HCT116 (cell line): ENCODE measurements around the gene VWA7. TPM values are rescaled to one million over a fixed set of nuclear protein-coding genes. Genes with fewer than 3 reads are reported as not detected.

Source experiments
- ATAC-seq: fragments of 200-7000 bp; cut with Tn5 transposase; 2 replicates; pipeline ENCODE4 v1.9.1; 2020; ENCODE audit warnings: mild to moderate bottlenecking, moderate library complexity
- BruUV-seq: library from RNA; stranded (reverse); fragments of 400-500 nt; replicated peaks from 2 replicates; lab custom pipeline; 2021; lab: Mats Ljungman, UMichigan
- CTCF ChIA-PET: fragments of 300-600 bp; sonication (Branson Sonifier 250); formaldehyde crosslinking; loops from one replicate; lab custom pipeline; 2021; ENCODE audit warnings: antibody characterized with exemption; lab: Charles Lee
- POLR2A ChIA-PET: fragments of 300-600, 350-600 bp; sonication (Branson Sonifier 250); formaldehyde crosslinking; loops from one replicate; lab custom pipeline; 2021; ENCODE audit warnings: antibody characterized with exemption; lab: Charles Lee
- RAD21 ChIA-PET, 2 experiments: fragments of 300-600 bp; sonication (Branson Sonifier 250); formaldehyde crosslinking; loops; one replicate each; lab custom pipeline; 2023; ENCODE audit warnings: low total read pairs in 2 of 2; ENCODE audit not compliant: uncharacterized antibody in 2 of 2, unreplicated experiment in 2 of 2, low non-redundant PET in 1 of 2; lab: Charles Lee
- DNase-seq: peaks from one replicate; pipeline ENCODE4 v3.0.0-alpha.2; 2010; ENCODE audit warnings: low read depth, low spot score
- H2AFZ ChIP-seq: fragments of 200-600 bp; shearing (Covaris generic), sonication (generic); 2 replicates; pipeline ENCODE4 v1.6.1; 2017; ENCODE audit warnings: low read depth, mixed run types, mixed read lengths, antibody characterized with exemption, low read length; ENCODE audit not compliant: poor library complexity, severe bottlenecking
- H3K27ac ChIP-seq: 2 replicates; pipeline ENCODE4 v1.5.1; 2012; ENCODE audit warnings: low read depth, low read length
- H3K27me3 ChIP-seq: fragments of 200-600 bp; sonication (generic); 2 replicates; pipeline ENCODE4 v1.6.1; 2016; ENCODE audit warnings: mixed run types, low read length, mixed read lengths; ENCODE audit not compliant: insufficient read depth
- H3K36me3 ChIP-seq, 2 experiments: fragments of 200-500 bp in 1 of 2; fragments of 200-600 bp in 1 of 2; sonication (Bioruptor generic) in 1 of 2; sonication (generic) in 1 of 2; 2 replicates each; pipeline versions ENCODE4 v1.5.1 to v1.6.1; 2014 to 2016; ENCODE audit warnings: low read length in 2 of 2, inconsistent platforms in 1 of 2, mixed read lengths in 1 of 2, mixed run types in 1 of 2; ENCODE audit not compliant: insufficient read depth in 2 of 2, control insufficient read depth in 1 of 2
- H3K4me1 ChIP-seq, 2 experiments: fragments of 200-600 bp in 1 of 2; sonication (generic) in 1 of 2; 2 replicates each; pipeline versions ENCODE4 v1.5.1 to v1.6.1; 2012 to 2017; ENCODE audit warnings: low read length in 2 of 2, inconsistent platforms in 1 of 2, mild to moderate bottlenecking in 1 of 2, mixed read lengths in 1 of 2, mixed run types in 1 of 2, moderate library complexity in 1 of 2; ENCODE audit not compliant: insufficient read depth in 2 of 2, control insufficient read depth in 1 of 2
- H3K4me2 ChIP-seq: fragments of 200-600 bp; sonication (generic); 2 replicates; pipeline ENCODE4 v1.6.1; 2017; ENCODE audit warnings: mixed run types, low read length, mixed read lengths
- H3K4me3 ChIP-seq, 2 experiments: fragments of 200-600 bp in 1 of 2; sonication (generic) in 1 of 2; replicated peaks in 1 of 2; 2 replicates each; pipeline ENCODE4 v1.5.1; 2011 to 2016; ENCODE audit warnings: low read length in 2 of 2, control low read depth in 1 of 2, low read depth in 1 of 2, mild to moderate bottlenecking in 1 of 2, mixed read lengths in 1 of 2, mixed run types in 1 of 2
- H3K79me2 ChIP-seq: fragments of 200-600 bp; sonication (generic); 2 replicates; pipeline ENCODE4 v1.6.1; 2017; ENCODE audit warnings: mild to moderate bottlenecking, mixed run types, low read length, moderate library complexity, mixed read lengths; ENCODE audit not compliant: insufficient read depth
- H3K9ac ChIP-seq: fragments of 200-600 bp; sonication (generic); 2 replicates; pipeline ENCODE4 v1.6.1; 2016; ENCODE audit warnings: low read length, mixed read lengths
- H3K9me2 ChIP-seq: fragments of 200-600 bp; sonication (generic), shearing (Covaris generic); 2 replicates; pipeline ENCODE4 v1.6.1; 2017; ENCODE audit warnings: mixed run types, mild to moderate bottlenecking, moderate library complexity; ENCODE audit not compliant: insufficient read depth
- H3K9me3 ChIP-seq, 2 experiments: fragments of 200-500 bp in 1 of 2; fragments of 200-600 bp in 1 of 2; sonication (Bioruptor generic) in 1 of 2; sonication (generic) in 1 of 2; 2 replicates each; pipeline ENCODE4 v1.6.1; 2014 to 2017; ENCODE audit warnings: low read length in 2 of 2, mixed read lengths in 2 of 2, inconsistent platforms in 1 of 2, low read depth in 1 of 2, mild to moderate bottlenecking in 1 of 2, mixed run types in 1 of 2, moderate library complexity in 1 of 2; ENCODE audit not compliant: control insufficient read depth in 1 of 2, insufficient read depth in 1 of 2
- H4K20me1 ChIP-seq: fragments of 200-600 bp; sonication (generic), shearing (Covaris generic); 2 replicates; pipeline ENCODE4 v1.6.1; 2017; ENCODE audit warnings: mixed run types, mild to moderate bottlenecking, moderate library complexity; ENCODE audit not compliant: insufficient read depth
- CBX3 ChIP-seq: IDR thresholded peaks from 2 replicates; pipeline ENCODE4 v1.6.1; 2012; ENCODE audit warnings: low read depth
- CEBPB ChIP-seq: IDR thresholded peaks from 2 replicates; pipeline ENCODE4 v1.6.1; 2012; ENCODE audit warnings: low read depth
- EGR1 ChIP-seq: IDR thresholded peaks from 2 replicates; pipeline ENCODE4 v1.6.1; 2012; ENCODE audit warnings: low read depth
- ELF1 ChIP-seq: IDR thresholded peaks from 2 replicates; pipeline ENCODE4 v1.6.1; 2012; ENCODE audit warnings: low read depth, borderline replicate concordance
- EZH2phosphoT487 ChIP-seq: fragments of 200-600 bp; IDR thresholded peaks from 2 replicates; pipeline ENCODE4 v1.6.1; 2018; ENCODE audit warnings: antibody characterized with exemption, borderline replicate concordance
- FOSL1 ChIP-seq: IDR thresholded peaks from 2 replicates; pipeline ENCODE4 v1.6.1; 2012; ENCODE audit warnings: low read depth
- JUND ChIP-seq: IDR thresholded peaks from 2 replicates; pipeline ENCODE4 v1.6.1; 2012
- POLR2A ChIP-seq: IDR thresholded peaks from 2 replicates; pipeline ENCODE4 v1.7.0; 2011; ENCODE audit warnings: borderline replicate concordance; ENCODE audit not compliant: insufficient read depth, insufficient read length; ENCODE audit errors: extremely low read depth
- RAD21 ChIP-seq: IDR thresholded peaks from 2 replicates; pipeline ENCODE4 v1.6.1; 2012; ENCODE audit warnings: low read depth, mild to moderate bottlenecking
- SIN3A ChIP-seq: IDR thresholded peaks from 2 replicates; pipeline ENCODE4 v1.6.1; 2012; ENCODE audit warnings: low read depth
- SP1 ChIP-seq: IDR thresholded peaks from 2 replicates; pipeline ENCODE4 v1.6.1; 2012; ENCODE audit warnings: low read depth
- SRF ChIP-seq: IDR thresholded peaks from 2 replicates; pipeline ENCODE4 v1.6.1; 2012; ENCODE audit warnings: low read depth
- TCF7L2 ChIP-seq: IDR thresholded peaks from 2 replicates; pipeline ENCODE4 v1.7.0; 2011; ENCODE audit warnings: borderline replicate concordance, inconsistent platforms; ENCODE audit not compliant: insufficient read depth, insufficient read length; ENCODE audit errors: extremely low read depth
- ZFX ChIP-seq: fragments of 450-650 bp; IDR thresholded peaks from 2 replicates; pipeline ENCODE4 v1.6.1; 2017
- intact Hi-C: fragments of 100-400 bp; cut with micrococcal nuclease; formaldehyde crosslinking; loops from 2 replicates; pipeline ENCODE4 v1.10.0; 2022
- total RNA-seq: library from RNA; stranded (reverse); gene quantifications from one replicate; pipeline ENCODE4 v1.2.1, GENCODE V29; 2021; ENCODE audit not compliant: unreplicated experiment
- TF ChIP-seq, protein P1 (sequence below): IDR thresholded peaks from 2 replicates; pipeline ENCODE4 v1.6.1; 2011; ENCODE audit warnings: mild to moderate bottlenecking, low read length, moderate library complexity; ENCODE audit not compliant: insufficient replicate concordance; ENCODE audit errors: extremely low read depth
- TF ChIP-seq, protein P2 (sequence below): IDR thresholded peaks from 2 replicates; pipeline ENCODE4 v1.6.1; 2012; ENCODE audit warnings: low read depth
- TF ChIP-seq, protein P3 (sequence below): IDR thresholded peaks from 2 replicates; pipeline ENCODE4 v1.6.1; 2012
- TF ChIP-seq, protein P4 (sequence below), 3 experiments: fragments of 200-600 bp in 1 of 3; sonication (generic) in 1 of 3; IDR thresholded peaks in 2 of 3; conservative IDR thresholded peaks in 1 of 3; 2 replicates each; pipeline ENCODE4 v1.5.1; 2012 to 2017; ENCODE audit warnings: low read depth in 2 of 3, low read length in 2 of 3, antibody characterized with exemption in 1 of 3, borderline replicate concordance in 1 of 3, control low read depth in 1 of 3, mild to moderate bottlenecking in 1 of 3, mixed read lengths in 1 of 3, mixed run types in 1 of 3, moderate library complexity in 1 of 3; ENCODE audit not compliant: insufficient read depth in 1 of 3
- TF ChIP-seq, protein P5 (sequence below): IDR thresholded peaks from 2 replicates; pipeline ENCODE4 v1.6.1; 2012

The VWA7 gene
- total RNA-seq, 1 experiment from 2014 or later = 14.6 TPM

DNA sequence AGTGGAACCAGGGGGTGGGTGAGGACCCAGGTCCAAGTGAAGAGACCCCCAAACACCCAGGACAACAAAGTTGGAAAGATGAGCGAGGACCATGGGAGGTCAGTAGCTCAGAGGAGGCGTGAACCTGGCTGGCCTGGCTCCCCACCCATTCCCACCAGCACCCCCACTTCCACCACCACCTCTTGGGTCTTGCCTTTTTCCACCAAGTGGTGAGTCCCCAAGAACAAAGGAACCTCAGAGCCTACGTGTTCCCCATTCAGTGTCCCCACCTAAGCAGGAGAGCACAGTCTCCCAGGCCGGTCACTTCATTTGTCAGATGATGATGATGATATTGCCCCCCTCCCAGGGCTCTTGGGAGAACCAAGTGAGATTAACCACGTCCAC, 531 bp upstream of the VWA7 start:
- DNase-seq (no peak), ATAC-seq (no peak)
- no peak for TF ChIP-seq CEBPB
- TF ChIP-seq, protein P1, sequence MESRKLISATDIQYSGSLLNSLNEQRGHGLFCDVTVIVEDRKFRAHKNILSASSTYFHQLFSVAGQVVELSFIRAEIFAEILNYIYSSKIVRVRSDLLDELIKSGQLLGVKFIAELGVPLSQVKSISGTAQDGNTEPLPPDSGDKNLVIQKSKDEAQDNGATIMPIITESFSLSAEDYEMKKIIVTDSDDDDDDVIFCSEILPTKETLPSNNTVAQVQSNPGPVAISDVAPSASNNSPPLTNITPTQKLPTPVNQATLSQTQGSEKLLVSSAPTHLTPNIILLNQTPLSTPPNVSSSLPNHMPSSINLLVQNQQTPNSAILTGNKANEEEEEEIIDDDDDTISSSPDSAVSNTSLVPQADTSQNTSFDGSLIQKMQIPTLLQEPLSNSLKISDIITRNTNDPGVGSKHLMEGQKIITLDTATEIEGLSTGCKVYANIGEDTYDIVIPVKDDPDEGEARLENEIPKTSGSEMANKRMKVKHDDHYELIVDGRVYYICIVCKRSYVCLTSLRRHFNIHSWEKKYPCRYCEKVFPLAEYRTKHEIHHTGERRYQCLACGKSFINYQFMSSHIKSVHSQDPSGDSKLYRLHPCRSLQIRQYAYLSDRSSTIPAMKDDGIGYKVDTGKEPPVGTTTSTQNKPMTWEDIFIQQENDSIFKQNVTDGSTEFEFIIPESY = no peak
- no peak for TF ChIP-seq ELF1
- TF ChIP-seq, protein P2, sequence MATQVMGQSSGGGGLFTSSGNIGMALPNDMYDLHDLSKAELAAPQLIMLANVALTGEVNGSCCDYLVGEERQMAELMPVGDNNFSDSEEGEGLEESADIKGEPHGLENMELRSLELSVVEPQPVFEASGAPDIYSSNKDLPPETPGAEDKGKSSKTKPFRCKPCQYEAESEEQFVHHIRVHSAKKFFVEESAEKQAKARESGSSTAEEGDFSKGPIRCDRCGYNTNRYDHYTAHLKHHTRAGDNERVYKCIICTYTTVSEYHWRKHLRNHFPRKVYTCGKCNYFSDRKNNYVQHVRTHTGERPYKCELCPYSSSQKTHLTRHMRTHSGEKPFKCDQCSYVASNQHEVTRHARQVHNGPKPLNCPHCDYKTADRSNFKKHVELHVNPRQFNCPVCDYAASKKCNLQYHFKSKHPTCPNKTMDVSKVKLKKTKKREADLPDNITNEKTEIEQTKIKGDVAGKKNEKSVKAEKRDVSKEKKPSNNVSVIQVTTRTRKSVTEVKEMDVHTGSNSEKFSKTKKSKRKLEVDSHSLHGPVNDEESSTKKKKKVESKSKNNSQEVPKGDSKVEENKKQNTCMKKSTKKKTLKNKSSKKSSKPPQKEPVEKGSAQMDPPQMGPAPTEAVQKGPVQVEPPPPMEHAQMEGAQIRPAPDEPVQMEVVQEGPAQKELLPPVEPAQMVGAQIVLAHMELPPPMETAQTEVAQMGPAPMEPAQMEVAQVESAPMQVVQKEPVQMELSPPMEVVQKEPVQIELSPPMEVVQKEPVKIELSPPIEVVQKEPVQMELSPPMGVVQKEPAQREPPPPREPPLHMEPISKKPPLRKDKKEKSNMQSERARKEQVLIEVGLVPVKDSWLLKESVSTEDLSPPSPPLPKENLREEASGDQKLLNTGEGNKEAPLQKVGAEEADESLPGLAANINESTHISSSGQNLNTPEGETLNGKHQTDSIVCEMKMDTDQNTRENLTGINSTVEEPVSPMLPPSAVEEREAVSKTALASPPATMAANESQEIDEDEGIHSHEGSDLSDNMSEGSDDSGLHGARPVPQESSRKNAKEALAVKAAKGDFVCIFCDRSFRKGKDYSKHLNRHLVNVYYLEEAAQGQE = no peak
- TF ChIP-seq, protein P3, sequence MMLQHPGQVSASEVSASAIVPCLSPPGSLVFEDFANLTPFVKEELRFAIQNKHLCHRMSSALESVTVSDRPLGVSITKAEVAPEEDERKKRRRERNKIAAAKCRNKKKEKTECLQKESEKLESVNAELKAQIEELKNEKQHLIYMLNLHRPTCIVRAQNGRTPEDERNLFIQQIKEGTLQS = no peak
- no peak for TF ChIP-seq JUND
- no peak for TF ChIP-seq POLR2A
- TF ChIP-seq, protein P4, sequence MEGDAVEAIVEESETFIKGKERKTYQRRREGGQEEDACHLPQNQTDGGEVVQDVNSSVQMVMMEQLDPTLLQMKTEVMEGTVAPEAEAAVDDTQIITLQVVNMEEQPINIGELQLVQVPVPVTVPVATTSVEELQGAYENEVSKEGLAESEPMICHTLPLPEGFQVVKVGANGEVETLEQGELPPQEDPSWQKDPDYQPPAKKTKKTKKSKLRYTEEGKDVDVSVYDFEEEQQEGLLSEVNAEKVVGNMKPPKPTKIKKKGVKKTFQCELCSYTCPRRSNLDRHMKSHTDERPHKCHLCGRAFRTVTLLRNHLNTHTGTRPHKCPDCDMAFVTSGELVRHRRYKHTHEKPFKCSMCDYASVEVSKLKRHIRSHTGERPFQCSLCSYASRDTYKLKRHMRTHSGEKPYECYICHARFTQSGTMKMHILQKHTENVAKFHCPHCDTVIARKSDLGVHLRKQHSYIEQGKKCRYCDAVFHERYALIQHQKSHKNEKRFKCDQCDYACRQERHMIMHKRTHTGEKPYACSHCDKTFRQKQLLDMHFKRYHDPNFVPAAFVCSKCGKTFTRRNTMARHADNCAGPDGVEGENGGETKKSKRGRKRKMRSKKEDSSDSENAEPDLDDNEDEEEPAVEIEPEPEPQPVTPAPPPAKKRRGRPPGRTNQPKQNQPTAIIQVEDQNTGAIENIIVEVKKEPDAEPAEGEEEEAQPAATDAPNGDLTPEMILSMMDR (IDR thresholded peaks at IDR 0.05 in 2 of 3, conservative IDR thresholded peaks at IDR 0.05 in 1 of 3; ENCODE audit: borderline replicate concordance in 1 of 3, insufficient read depth in 1 of 3, low read depth in 2 of 3, low read length in 2 of 3) = no peak
- TF ChIP-seq EGR1 = no peak
- no peak for TF ChIP-seq RAD21
- TF ChIP-seq FOSL1 = no peak
- TF ChIP-seq ZFX = no peak
- no peak for TF ChIP-seq SP1
- no peak for TF ChIP-seq TCF7L2
- TF ChIP-seq, protein P5, sequence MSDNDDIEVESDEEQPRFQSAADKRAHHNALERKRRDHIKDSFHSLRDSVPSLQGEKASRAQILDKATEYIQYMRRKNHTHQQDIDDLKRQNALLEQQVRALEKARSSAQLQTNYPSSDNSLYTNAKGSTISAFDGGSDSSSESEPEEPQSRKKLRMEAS = no peak
- no peak for TF ChIP-seq EZH2phosphoT487
- no peak for TF ChIP-seq CBX3
- no peak for TF ChIP-seq SRF
- no peak for TF ChIP-seq SIN3A
- Histone ChIP-seq H3K4me1 (peaks cover 38 to 52% of the 10 kb centered on the region in 2 experiments), H4K20me1 (no peaks in the 10 kb centered on the region), H2AFZ (no peak overlapping the region), H3K36me3 (peaks cover 9 to 33% of the 10 kb centered on the region in 2 experiments), H3K27me3 (no peaks in the 10 kb centered on the region), H3K27ac (peak overlapping the region; percentile 79), H3K79me2 (no peaks in the 10 kb centered on the region), H3K9me3 (no peaks in the 10 kb centered on the region), H3K9me2 (no peaks in the 10 kb centered on the region), H3K4me3 (no peak overlapping the region), H3K9ac (peak overlapping the region; percentile 64; the same call in 1 of the 2 replicates), H3K4me2 (peak overlapping the region; percentile 79)
- ChIA-PET CTCF (interaction anchor here (0.6 to 1.3 kb wide), 2 partner anchors 18 to 310 kb away, joined by 3 to 6 read pairs; partner anchors contain the start of gene VARS1), RAD21 (no interaction called here), POLR2A (interaction anchor here (1.0 to 2.0 kb wide), 5 partner anchors 9 to 50 kb away, joined by 3 to 16 read pairs (median 4); partner anchors contain the start of genes HSPA1B, LSM2 and VARS1)
- intact Hi-C loops = loop anchor here (1.0 kb wide), 1 partner anchor 86 kb away; no protein-coding TSS in a partner anchor
- no TSS peak for BruUV-seq
